Measurements from ENCODE around the gene DEFB126.

- TF ChIP-seq CTCF (conservative IDR thresholded peaks at IDR 0.05; ENCODE audit: low read depth, low read length) (no peak), POLR2A (IDR thresholded peaks at IDR 0.05; ENCODE audit: low read depth, low read length) (no peak), MXI1 (IDR thresholded peaks at IDR 0.05; ENCODE audit: borderline replicate concordance, low read depth, low read length) (no peak), MAFK (IDR thresholded peaks at IDR 0.05; ENCODE audit: low read depth, low read length) (no peak), USF2 (IDR thresholded peaks at IDR 0.05; ENCODE audit: low read depth, low read length) (no peak), CEBPB (IDR thresholded peaks at IDR 0.05; ENCODE audit: low read depth, low read length) (no peak), RCOR1 (IDR thresholded peaks at IDR 0.05; ENCODE audit: insufficient replicate concordance, low read length) (no peak), RAD21 (IDR thresholded peaks at IDR 0.05; ENCODE audit: low read length) (no peak), FOS (IDR thresholded peaks at IDR 0.05; ENCODE audit: low read depth, low read length) (no peak), SMC3 (IDR thresholded peaks at IDR 0.05; ENCODE audit: low read depth, low read length) (no peak), BHLHE40 (IDR thresholded peaks at IDR 0.05; ENCODE audit: low read depth, low read length) (no peak), RFX5 (IDR thresholded peaks at IDR 0.05; ENCODE audit: low read depth, low read length) (no peak), NFE2L2 (IDR thresholded peaks at IDR 0.05; ENCODE audit: low read depth, low read length) (no peak)
Observed at GRCh38 chr20:103456-103855, 38.9 kb upstream of the DEFB126 start.
